ENCODE measurements around the gene TAC4. TPM values are rescaled to one million over a fixed set of nuclear protein-coding genes. Genes with fewer than 3 reads are reported as not detected.

TAC4 gene, protein sequence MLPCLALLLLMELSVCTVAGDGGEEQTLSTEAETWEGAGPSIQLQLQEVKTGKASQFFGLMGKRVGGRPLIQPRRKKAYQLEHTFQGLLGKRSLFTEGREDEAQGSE
- not detected in 2 replicates for total RNA-seq
- polyA plus RNA-seq = not detected in 2 replicates

DNA sequence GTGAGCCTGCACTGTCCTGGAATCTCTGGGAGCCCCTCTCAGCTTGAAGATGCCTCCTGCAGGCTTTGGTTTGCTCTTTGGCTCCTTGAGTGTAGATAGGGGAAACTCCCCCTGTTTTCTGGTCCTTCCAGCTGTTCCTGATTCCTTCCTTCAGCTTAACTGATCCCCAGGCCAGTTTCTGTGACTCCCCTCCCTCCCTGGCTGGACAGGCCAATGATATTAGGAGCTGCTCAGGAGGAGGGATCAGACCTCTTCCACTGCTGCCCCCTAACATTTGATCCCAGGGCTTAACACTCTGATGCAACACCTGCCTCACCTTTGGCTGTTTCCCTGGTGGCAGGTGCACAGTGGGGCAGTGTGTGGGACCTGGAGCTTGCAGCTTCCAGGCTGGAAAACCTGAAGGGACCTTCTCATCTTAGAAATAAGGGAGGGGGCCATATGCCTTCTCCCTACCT is at the start of gene TAC4:
Gene TAC4, minus strand, starts transcription at position 51 of the 455 bp plus-strand sequence. CDS start 52 bp downstream, outside the sequence.
- TF ChIP-seq EZH2phosphoT487 (IDR thresholded peaks at IDR 0.05; ENCODE audit: low read depth, severe bottlenecking, unreplicated experiment) (no peak), EZH2 (IDR thresholded peaks at IDR 0.05; ENCODE audit: borderline replicate concordance) (no peak), CTCF (IDR thresholded peaks at IDR 0.05; ENCODE audit: poor library complexity) (no peak)
- Histone ChIP-seq H3K4me2 (no peak within 1 kb of the TSS), H3K9me3 (ENCODE audit: low read depth) (no peaks in the 10 kb centered on the region), H3K9me2 (replicated peaks; ENCODE audit: insufficient read depth) (no peaks in the 10 kb centered on the region), H3K36me3 (replicated peaks; ENCODE audit: insufficient read depth, low read depth) (no peaks in the 10 kb centered on the region), H4K20me1 (ENCODE audit: insufficient read depth, poor library complexity, severe bottlenecking) (no peaks in the 10 kb centered on the region), H3K27ac (no peak within 1 kb of the TSS), H3K4me1 (ENCODE audit: insufficient read depth) (peaks cover 3% of the 10 kb centered on the region), H3K79me2 (no peaks in the 10 kb centered on the region), H3K4me3 (no peak within 1 kb of the TSS), H3K27me3 (peaks cover 35% of the 10 kb centered on the region), H2AFZ (no peak within 1 kb of the TSS)
- no peak for DNase-seq (ENCODE audit: low spot score)

GRCh38 chr17:49896860-49897259 is 49.0 kb upstream of the TAC4 start:
- Histone ChIP-seq H3K27me3 (peaks cover 19% of the 10 kb centered on the region), H3K4me1 (ENCODE audit: insufficient read depth) (no peaks in the 10 kb centered on the region), H4K20me1 (ENCODE audit: insufficient read depth, poor library complexity, severe bottlenecking) (no peaks in the 10 kb centered on the region), H3K9me2 (replicated peaks; ENCODE audit: insufficient read depth) (no peaks in the 10 kb centered on the region), H3K79me2 (no peaks in the 10 kb centered on the region), H2AFZ (no peak overlapping the region), H3K9me3 (ENCODE audit: low read depth) (no peaks in the 10 kb centered on the region), H3K36me3 (replicated peaks; ENCODE audit: insufficient read depth, low read depth) (no peaks in the 10 kb centered on the region), H3K4me3 (no peak overlapping the region), H3K4me2 (no peak overlapping the region), H3K27ac (no peak overlapping the region)
- DNase-seq (ENCODE audit: low spot score) = no peak
- WGBS (ENCODE audit: low lambda C conversion rate, missing lambda C conversion rate) = 79% methylated on average over 5 of the region's 5 CpGs
- TF ChIP-seq EZH2 (IDR thresholded peaks at IDR 0.05; ENCODE audit: borderline replicate concordance) = no peak
- no peak for TF ChIP-seq EZH2phosphoT487 (IDR thresholded peaks at IDR 0.05; ENCODE audit: low read depth, severe bottlenecking, unreplicated experiment)
- TF ChIP-seq CTCF (IDR thresholded peaks at IDR 0.05; ENCODE audit: poor library complexity) = no peak

- H3K27ac ChIP-seq = no peak overlapping the region
- H3K27me3 ChIP-seq = peaks cover 14% of the 10 kb centered on the region
- H3K4me2 ChIP-seq = no peak overlapping the region
- H2AFZ ChIP-seq = no peak overlapping the region
- H3K36me3 ChIP-seq (replicated peaks; ENCODE audit: insufficient read depth, low read depth) = no peaks in the 10 kb centered on the region
- 80% methylated on average over 1 of the region's 1 CpG for whole genome bisulfite sequencing (ENCODE audit: low lambda C conversion rate, missing lambda C conversion rate)
- H3K4me1 ChIP-seq (ENCODE audit: insufficient read depth) = no peaks in the 10 kb centered on the region
- no peaks in the 10 kb centered on the region for H4K20me1 ChIP-seq (ENCODE audit: insufficient read depth, poor library complexity, severe bottlenecking)
- no peaks in the 10 kb centered on the region for H3K9me2 ChIP-seq (replicated peaks; ENCODE audit: insufficient read depth)
- DNase-seq (ENCODE audit: low spot score) = no peak
- no peaks in the 10 kb centered on the region for H3K79me2 ChIP-seq
- no peaks in the 10 kb centered on the region for H3K9me3 ChIP-seq (ENCODE audit: low read depth)
- no peak overlapping the region for H3K4me3 ChIP-seq
- no peak for TF ChIP-seq EZH2 (IDR thresholded peaks at IDR 0.05; ENCODE audit: borderline replicate concordance)
- TF ChIP-seq CTCF (IDR thresholded peaks at IDR 0.05; ENCODE audit: poor library complexity) = no peak
- no peak for TF ChIP-seq EZH2phosphoT487 (IDR thresholded peaks at IDR 0.05; ENCODE audit: low read depth, severe bottlenecking, unreplicated experiment)
Measured at GRCh38 chr17:49896222-49896621, 48.4 kb upstream of the TAC4 start.

Measured in hepatocyte (in vitro differentiated cells).